Endothelial cell of umbilical vein (primary cell): ENCODE results near the gene ATF7IP. TPM values are rescaled to one million over a fixed set of nuclear protein-coding genes. Genes with fewer than 3 reads are reported as not detected.

ENCODE experiments used
- BruUV-seq: library from RNA; stranded (reverse); fragments of 400-500 nt; replicated peaks from 2 replicates; lab custom pipeline; 2021; lab: Mats Ljungman, UMichigan
- CTCF ChIA-PET: fragments of 300-600, 350-600 bp; sonication (Branson Sonifier 250); formaldehyde crosslinking; loops from one replicate; lab custom pipeline; 2021; ENCODE audit warnings: antibody characterized with exemption, inconsistent platforms; lab: Charles Lee
- POLR2A ChIA-PET: fragments of 300-600, 350-600 bp; sonication (Branson Sonifier 250); formaldehyde crosslinking; loops from one replicate; lab custom pipeline; 2021; ENCODE audit warnings: antibody characterized with exemption, inconsistent platforms; lab: Charles Lee
- DNase-seq: peaks from one replicate; pipeline ENCODE4 v3.0.0-alpha.2; 2011; ENCODE audit warnings: low read depth, low spot score
- FAIRE-seq: peaks from 2 replicates; lab custom pipeline; 2011; peaks lifted over from hg19 to GRCh38; lab: Jason Lieb, UNC
- H2AFZ ChIP-seq: 2 replicates; pipeline ENCODE4 v1.6.0; 2012; ENCODE audit warnings: low read depth, low read length, control low read depth, inconsistent platforms
- H3K27ac ChIP-seq: 2 replicates; pipeline ENCODE4 v1.5.1; 2011; ENCODE audit warnings: low read depth, mild to moderate bottlenecking, control low read depth, low read length, moderate library complexity; ENCODE audit not compliant: insufficient read depth
- H3K27me3 ChIP-seq, 2 experiments: 2 replicates each; pipeline versions ENCODE4 v1.6.0 to v1.6.1; 2011; ENCODE audit warnings: low read length in 2 of 2, mixed read lengths in 1 of 2; ENCODE audit not compliant: control insufficient read depth in 2 of 2, insufficient read depth in 2 of 2
- H3K36me3 ChIP-seq, 2 experiments: 2 replicates in 1 of 2; 3 replicates in 1 of 2; pipeline ENCODE4 v1.5.1; 2011; ENCODE audit warnings: low read length in 2 of 2, mild to moderate bottlenecking in 1 of 2, moderate library complexity in 1 of 2; ENCODE audit not compliant: control insufficient read depth in 2 of 2, insufficient read depth in 2 of 2; ENCODE audit errors: extremely low read depth in 1 of 2
- H3K4me1 ChIP-seq: 3 replicates; pipeline ENCODE4 v1.5.1; 2011; ENCODE audit warnings: mild to moderate bottlenecking, low read length; ENCODE audit not compliant: control insufficient read depth, insufficient read depth; ENCODE audit errors: extremely low read depth
- H3K4me2 ChIP-seq: 2 replicates; pipeline ENCODE4 v1.6.1; 2011; ENCODE audit warnings: low read length, control low read depth, mixed read lengths; ENCODE audit not compliant: insufficient read depth
- H3K4me3 ChIP-seq, 3 experiments: fragments of 200-600 bp in 1 of 3; sonication (generic), shearing (Covaris generic) in 1 of 3; replicated peaks in 1 of 3; 2 replicates each; pipeline ENCODE4 v1.5.1; 2011 to 2016; ENCODE audit warnings: control low read depth in 3 of 3, low read length in 3 of 3, mild to moderate bottlenecking in 2 of 3, inconsistent platforms in 1 of 3, low read depth in 1 of 3, moderate library complexity in 1 of 3; ENCODE audit not compliant: insufficient read depth in 1 of 3
- H3K79me2 ChIP-seq: 2 replicates; pipeline ENCODE4 v1.6.0; 2012; ENCODE audit warnings: low read length, inconsistent platforms; ENCODE audit not compliant: control insufficient read depth, insufficient read depth
- H3K9ac ChIP-seq: replicated peaks from 2 replicates; pipeline ENCODE3; 2011; ENCODE audit warnings: low read length, control low read depth; ENCODE audit not compliant: insufficient read depth; ENCODE audit errors: extremely low read depth
- H3K9me1 ChIP-seq: replicated peaks from 3 replicates; pipeline ENCODE4 v1.6.0; 2011; ENCODE audit warnings: mild to moderate bottlenecking, low read length; ENCODE audit not compliant: control insufficient read depth, insufficient read depth; ENCODE audit errors: extremely low read depth
- H3K9me3 ChIP-seq: replicated peaks from 2 replicates; pipeline ENCODE4 v1.5.1; 2012; ENCODE audit warnings: low read length, inconsistent platforms; ENCODE audit not compliant: control insufficient read depth, insufficient read depth
- H4K20me1 ChIP-seq: replicated peaks from 2 replicates; pipeline ENCODE3; 2011; ENCODE audit warnings: mild to moderate bottlenecking, low read length; ENCODE audit not compliant: control insufficient read depth, insufficient read depth; ENCODE audit errors: extremely low read depth
- CTCF ChIP-seq, 2 donors: IDR thresholded peaks; 1 replicate in 1 of 2; 2 replicates in 1 of 2; pipeline ENCODE4 v1.5.1; 2011; ENCODE audit warnings: low read length in 2 of 2, mild to moderate bottlenecking in 2 of 2, moderate library complexity in 2 of 2, control low read depth in 1 of 2, inconsistent platforms in 1 of 2, low read depth in 1 of 2; ENCODE audit not compliant: insufficient read depth in 1 of 2; ENCODE audit errors: extremely low read depth in 1 of 2
- EZH2 ChIP-seq: IDR thresholded peaks from 2 replicates; pipeline ENCODE4 v1.6.1; 2012; ENCODE audit warnings: borderline replicate concordance, low read depth, mild to moderate bottlenecking, moderate library complexity, low read length, inconsistent platforms; ENCODE audit not compliant: severe bottlenecking
- POLR2A ChIP-seq: IDR thresholded peaks from 2 replicates; pipeline ENCODE4 v1.6.1; 2012; ENCODE audit warnings: low read depth, mild to moderate bottlenecking, control low read depth, low read length
- POLR2AphosphoS5 ChIP-seq: IDR thresholded peaks from 2 replicates; pipeline ENCODE4 v1.6.1; 2012; ENCODE audit warnings: low read depth, mild to moderate bottlenecking, control low read depth, low read length, moderate library complexity; ENCODE audit not compliant: insufficient read depth
- dilution Hi-C: fragments of 300-500 bp; cut with MboI; formaldehyde crosslinking; loops from one replicate; pipeline ENCODE4 v1.15.0; 2019; ENCODE audit warnings: low sequenced_read_pairs; ENCODE audit not compliant: extremely low pct_ligation_motif_present
- intact Hi-C: fragments of 100-400 bp; cut with micrococcal nuclease; formaldehyde crosslinking; loops from one replicate; pipeline ENCODE4 v1.10.0; 2022
- polyA plus RNA-seq, 4 experiments: library from polyadenylated mRNA; depleted of rRNA in 3 of 4; stranded (reverse) in 3 of 4; unstranded in 1 of 4; fragments of >200 nt; gene quantifications; 2 replicates each; pipeline versions ENCODE4 v1.2.1 to v1.2.3, GENCODE V29; 2011 to 2012; ENCODE audit warnings: missing spikeins in 1 of 4
- total RNA-seq: library from RNA; stranded (reverse); gene quantifications from 2 replicates; pipeline ENCODE4 v1.2.3, GENCODE V29; 2021
- TF ChIP-seq, protein P1 (sequence below): IDR thresholded peaks from 2 replicates; pipeline ENCODE4 v1.6.1; 2011; ENCODE audit not compliant: insufficient read depth, insufficient read length

ATF7IP gene
- total and polyA plus RNA-seq, 2 donors (not counting 3 experiments of a cell fraction or from before 2014, with no cell fraction given): 14.5 to 73.5 TPM

- peak overlapping the region in 1 of 3 experiments; percentile 23 for H3K4me3 ChIP-seq
- no peak for FAIRE-seq
- intact Hi-C loops (loop anchor here (1.0 to 2.0 kb wide), 5 partner anchors 53 to 233 kb away; partner anchors contain the start of gene ATF7IP), dilution Hi-C loops (no loop called here)
- TF ChIP-seq, protein P1, sequence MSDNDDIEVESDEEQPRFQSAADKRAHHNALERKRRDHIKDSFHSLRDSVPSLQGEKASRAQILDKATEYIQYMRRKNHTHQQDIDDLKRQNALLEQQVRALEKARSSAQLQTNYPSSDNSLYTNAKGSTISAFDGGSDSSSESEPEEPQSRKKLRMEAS: no peak
- TF ChIP-seq POLR2AphosphoS5 (no peak), POLR2A (peak; percentile 29), EZH2 (no peak), CTCF (IDR thresholded peaks at IDR 0.05; ENCODE audit: extremely low read depth in 1 of 2, insufficient read depth in 1 of 2, low read depth in 1 of 2, low read length in 2 of 2) (peak; percentile 5 to 16)
- no peaks in the 10 kb centered on the region for H3K9me3 ChIP-seq
- peaks cover 2% of the 10 kb centered on the region for H3K9me1 ChIP-seq
- H3K36me3 ChIP-seq: no peaks in the 10 kb centered on the region
- peaks cover 45% of the 10 kb centered on the region for H3K4me1 ChIP-seq
- CTCF ChIA-PET: interaction anchor here (0.9 to 3.5 kb wide), 13 partner anchors 11 to 246 kb away, joined by 3 to 142 read pairs (median 8); partner anchors contain the start of gene ATF7IP
- H3K79me2 ChIP-seq: peaks cover 58% of the 10 kb centered on the region
- H4K20me1 ChIP-seq: no peaks in the 10 kb centered on the region
- DNase-seq: peak; percentile 83
- peak overlapping the region; percentile 58 for H3K9ac ChIP-seq
- no peaks in the 10 kb centered on the region for H3K27me3 ChIP-seq
- peak overlapping the region; percentile 27 for H3K4me2 ChIP-seq
- BruUV-seq: no TSS peak
- POLR2A ChIA-PET: interaction anchor here (1.2 to 1.7 kb wide), 2 partner anchors 53 to 162 kb away, joined by 3 to 11 read pairs; partner anchors contain the start of gene ATF7IP
- H3K27ac ChIP-seq: peak overlapping the region; percentile 54
- H2AFZ ChIP-seq: no peak overlapping the region
These were observed 53.0 kb downstream of the ATF7IP start for GRCh38 chr12:14418451-14418890.
